Subcutaneous adipose tissue (tissue), 4 donors: ENCODE results near the gene EIF1B. TPM values are rescaled to one million over a fixed set of nuclear protein-coding genes. Genes with fewer than 3 reads are reported as not detected.

Experiments used
- CTCF ChIP-seq: fragments of 450-650 bp; IDR thresholded peaks from one replicate; pipeline ENCODE4 v1.5.1; 2016; ENCODE audit warnings: low read depth, mild to moderate bottlenecking, control low read depth, antibody characterized with exemption, moderate library complexity
- total RNA-seq, 4 donors: library from RNA; depleted of rRNA; stranded (reverse); fragments of >200 nt; gene quantifications; one replicate each; pipeline ENCODE4 v1.1.0, GENCODE V29; 2016

The EIF1B gene
- 10 to 100 TPM; 37.5 to 62.6 (median 41.7) TPM for total RNA-seq

GRCh38 chr3:40309418-40309924 is at the start of gene EIF1B:
Gene EIF1B, plus strand, starts transcription at chr3:40309707. Its CDS starts 235 bp downstream, at chr3:40309942.
- TF ChIP-seq CTCF = no peak

- no peak for TF ChIP-seq CTCF
These were observed 47.2 kb upstream of the EIF1B start for GRCh38 chr3:40262331-40262730.

- no peak for TF ChIP-seq CTCF
These were observed 45.1 kb upstream of the EIF1B start for GRCh38 chr3:40264451-40264850.

GRCh38 chr3:40265181-40265580 is 44.3 kb upstream of the EIF1B start:
- TF ChIP-seq CTCF = no peak

GRCh38 chr3:40267937-40268724 is 41.4 kb upstream of the EIF1B start:
- no peak for TF ChIP-seq CTCF

- TF ChIP-seq CTCF = no peak
These were observed 40.5 kb upstream of the EIF1B start for GRCh38 chr3:40268802-40269524.

GRCh38 chr3:40278791-40279190 is 30.7 kb upstream of the EIF1B start:
- no peak for TF ChIP-seq CTCF
